Subcutaneous abdominal adipose tissue (tissue), 5 donors: ENCODE results near the gene CDC34.

Experiments
- H3K27ac ChIP-seq: one replicate; pipeline ENCODE4 v1.7.0; 2013; ENCODE audit warnings: low read depth, mild to moderate bottlenecking, inconsistent platforms, low read length, moderate library complexity
- H3K27me3 ChIP-seq, 5 donors: one replicate each; pipeline ENCODE4 v1.7.0; 2013; ENCODE audit warnings: low read length in 5 of 5, inconsistent platforms in 1 of 5; ENCODE audit not compliant: control insufficient read depth in 5 of 5, insufficient read depth in 4 of 5
- H3K36me3 ChIP-seq, 5 donors: one replicate each; pipeline ENCODE4 v1.7.0; 2013; ENCODE audit warnings: low read length in 5 of 5; ENCODE audit not compliant: control insufficient read depth in 5 of 5, insufficient read depth in 5 of 5
- H3K4me1 ChIP-seq, 5 donors: one replicate each; pipeline ENCODE4 v1.7.0; 2013; ENCODE audit warnings: low read length in 5 of 5, mild to moderate bottlenecking in 3 of 5, moderate library complexity in 1 of 5; ENCODE audit not compliant: control insufficient read depth in 5 of 5, insufficient read depth in 5 of 5
- H3K4me3 ChIP-seq, 5 donors: one replicate each; pipeline ENCODE4 v1.7.0; 2013; ENCODE audit warnings: low read length in 5 of 5, low read depth in 1 of 5
- H3K9ac ChIP-seq, 5 donors: one replicate each; pipeline ENCODE4 v1.7.0; 2013; ENCODE audit warnings: low read length in 5 of 5, mild to moderate bottlenecking in 4 of 5, moderate library complexity in 3 of 5
- H3K9me3 ChIP-seq, 5 donors: one replicate each; pipeline ENCODE4 v1.7.0; 2013; ENCODE audit warnings: low read length in 5 of 5; ENCODE audit not compliant: control insufficient read depth in 5 of 5
- donor health status: healthy.
- donor health status: healthy.
- donor health status: healthy.
- donor health status: healthy.
- donor health status: healthy.

CDC34 gene

DNA sequence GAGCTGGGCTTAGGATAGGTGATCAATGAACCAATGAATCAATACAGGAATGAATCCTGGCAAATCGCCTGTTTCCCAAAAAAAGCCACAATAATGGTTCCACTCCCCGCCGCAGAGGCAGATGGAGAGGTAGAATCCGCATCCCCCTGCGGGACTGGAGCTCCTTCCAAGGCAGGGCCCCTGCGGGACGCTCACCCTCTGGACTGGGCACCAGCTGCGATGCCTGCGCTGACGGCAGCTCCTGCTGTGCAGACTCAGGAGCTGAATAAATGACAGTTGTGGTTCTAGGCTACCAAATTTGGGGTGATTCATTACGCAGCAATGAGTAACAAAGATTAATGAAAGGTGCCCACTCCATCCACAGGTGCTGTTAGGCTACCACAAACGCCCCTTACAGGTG, 8.8 kb upstream of the CDC34 start:
- Histone ChIP-seq H3K4me1 (peaks cover 0 to 5% (median 3%) of the 10 kb centered on the region in 5 donors), H3K27ac (no peak overlapping the region), H3K36me3 (peaks cover 0 to 4% (median 0%) of the 10 kb centered on the region in 5 donors), H3K27me3 (peaks cover 0 to 8% (median 5%) of the 10 kb centered on the region in 5 donors), H3K4me3 (no peak overlapping the region), H3K9ac (no peak overlapping the region), H3K9me3 (no peaks in the 10 kb centered on the region)

DNA sequence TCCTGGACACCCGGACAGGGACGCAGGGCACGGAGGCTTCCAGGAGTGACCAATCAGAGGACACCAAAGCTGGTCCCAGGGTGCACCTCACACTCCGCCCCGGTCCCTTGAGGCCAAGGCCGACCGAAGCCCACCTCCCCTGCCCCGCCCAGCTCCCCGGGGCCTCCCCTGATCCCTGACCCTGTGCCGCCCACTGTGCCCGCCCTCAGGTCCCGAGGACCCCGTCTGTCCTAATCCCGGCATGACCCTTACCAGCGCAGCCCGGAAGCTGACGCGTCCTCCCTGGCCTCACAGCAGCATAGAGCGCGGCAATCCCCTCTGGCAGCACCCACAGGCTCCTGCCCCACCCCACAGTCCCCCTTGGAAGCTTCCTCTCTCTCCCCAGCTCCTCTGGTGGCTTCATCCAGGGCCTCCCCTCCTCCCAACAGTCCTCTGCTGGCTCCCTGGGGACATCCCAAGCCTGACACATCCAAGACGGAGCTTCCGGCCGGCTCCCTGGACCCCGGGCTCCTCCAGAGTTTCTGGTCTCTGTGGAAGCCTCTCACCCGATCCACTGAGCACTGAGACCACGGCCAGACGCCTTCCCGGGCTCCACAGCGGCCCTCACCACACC, 7.4 kb upstream of the CDC34 start:
- Histone ChIP-seq H3K4me3 (peak overlapping the region in 1 of 5 donors; percentile 22), H3K9ac (no peak overlapping the region), H3K36me3 (peaks cover 0 to 4% (median 0%) of the 10 kb centered on the region in 5 donors), H3K27ac (no peak overlapping the region), H3K4me1 (peaks cover 0 to 5% (median 3%) of the 10 kb centered on the region in 5 donors), H3K9me3 (no peaks in the 10 kb centered on the region), H3K27me3 (peaks cover 0 to 8% (median 5%) of the 10 kb centered on the region in 5 donors)

DNA sequence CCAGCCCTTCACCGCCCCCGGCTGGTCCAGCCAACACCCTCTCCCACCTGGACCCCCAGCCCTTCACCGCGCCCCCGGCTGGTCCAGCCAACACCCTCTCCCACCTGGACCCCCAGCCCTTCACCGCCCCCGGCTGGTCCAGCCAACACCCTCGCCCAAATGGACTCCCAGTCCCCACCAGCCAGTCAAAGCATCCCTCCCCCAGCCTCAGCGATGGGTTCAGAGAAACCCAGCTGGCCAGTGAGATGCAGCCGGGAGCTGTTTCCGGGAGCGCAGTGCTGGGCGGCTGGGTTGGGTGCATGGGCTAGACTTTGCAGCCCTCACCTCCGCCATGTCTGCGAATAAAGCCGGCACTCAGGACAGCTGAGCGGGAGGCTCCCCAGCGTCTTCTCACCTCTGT, 6.5 kb upstream of the CDC34 start:
- H3K9ac ChIP-seq: no peak overlapping the region
- no peak overlapping the region for H3K27ac ChIP-seq
- H3K36me3 ChIP-seq: peaks cover 0 to under 1% (median 0%) of the 10 kb centered on the region in 5 donors
- H3K4me1 ChIP-seq: peaks cover 0 to 5% (median 3%) of the 10 kb centered on the region in 5 donors
- H3K4me3 ChIP-seq: no peak overlapping the region
- H3K9me3 ChIP-seq: no peaks in the 10 kb centered on the region
- H3K27me3 ChIP-seq: peaks cover 0 to 8% (median 5%) of the 10 kb centered on the region in 5 donors

DNA sequence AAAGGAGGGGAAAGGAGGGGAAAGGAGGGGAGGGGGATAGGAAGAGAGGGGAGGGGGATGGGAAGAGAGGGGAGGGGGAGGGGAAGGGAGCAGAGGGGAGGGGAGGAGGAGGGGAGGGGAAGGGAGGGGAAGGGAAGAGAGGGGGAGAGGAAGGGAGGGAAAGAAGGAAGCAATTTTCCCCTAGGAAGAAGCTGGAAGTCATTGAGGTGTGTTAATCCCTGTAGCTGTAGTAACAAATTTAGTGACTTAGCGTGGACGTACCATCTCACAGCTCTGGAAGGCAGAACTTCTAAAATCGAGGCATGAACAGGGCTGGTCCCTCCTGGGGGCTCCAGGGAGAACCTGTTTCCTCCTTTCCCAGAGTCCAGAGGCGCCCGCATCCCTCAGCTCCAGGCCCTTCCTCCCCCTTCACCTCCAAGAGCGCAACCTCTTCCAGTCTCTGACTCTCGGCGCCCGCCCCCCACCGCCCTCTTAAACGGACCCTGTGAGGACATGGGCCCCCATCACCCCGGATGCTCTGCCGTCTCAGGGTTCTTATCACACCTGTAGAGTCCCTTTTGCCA, 5.6 kb upstream of the CDC34 start:
- Histone ChIP-seq H3K36me3 (no peaks in the 10 kb centered on the region), H3K4me3 (no peak overlapping the region), H3K27ac (no peak overlapping the region), H3K4me1 (peaks cover 0 to 12% (median 10%) of the 10 kb centered on the region in 5 donors), H3K9me3 (no peaks in the 10 kb centered on the region), H3K27me3 (peaks cover 0 to 8% (median 5%) of the 10 kb centered on the region in 5 donors), H3K9ac (no peak overlapping the region)

GRCh38 chr19:530134-531008, 1.2 kb upstream of the CDC34 start:
- Histone ChIP-seq H3K4me1 (peaks cover 8 to 42% (median 33%) of the 10 kb centered on the region in 5 donors), H3K9me3 (no peaks in the 10 kb centered on the region), H3K36me3 (peaks cover 0 to 6% (median 4%) of the 10 kb centered on the region in 5 donors), H3K9ac (peak overlapping the region in 4 of 5 donors; percentile 59 to 77 (median 74)), H3K4me3 (peak overlapping the region in 4 of 5 donors; percentile 76 to 88 (median 82)), H3K27ac (peak overlapping the region; percentile 76), H3K27me3 (peaks cover 0 to 8% (median 2%) of the 10 kb centered on the region in 5 donors)

DNA sequence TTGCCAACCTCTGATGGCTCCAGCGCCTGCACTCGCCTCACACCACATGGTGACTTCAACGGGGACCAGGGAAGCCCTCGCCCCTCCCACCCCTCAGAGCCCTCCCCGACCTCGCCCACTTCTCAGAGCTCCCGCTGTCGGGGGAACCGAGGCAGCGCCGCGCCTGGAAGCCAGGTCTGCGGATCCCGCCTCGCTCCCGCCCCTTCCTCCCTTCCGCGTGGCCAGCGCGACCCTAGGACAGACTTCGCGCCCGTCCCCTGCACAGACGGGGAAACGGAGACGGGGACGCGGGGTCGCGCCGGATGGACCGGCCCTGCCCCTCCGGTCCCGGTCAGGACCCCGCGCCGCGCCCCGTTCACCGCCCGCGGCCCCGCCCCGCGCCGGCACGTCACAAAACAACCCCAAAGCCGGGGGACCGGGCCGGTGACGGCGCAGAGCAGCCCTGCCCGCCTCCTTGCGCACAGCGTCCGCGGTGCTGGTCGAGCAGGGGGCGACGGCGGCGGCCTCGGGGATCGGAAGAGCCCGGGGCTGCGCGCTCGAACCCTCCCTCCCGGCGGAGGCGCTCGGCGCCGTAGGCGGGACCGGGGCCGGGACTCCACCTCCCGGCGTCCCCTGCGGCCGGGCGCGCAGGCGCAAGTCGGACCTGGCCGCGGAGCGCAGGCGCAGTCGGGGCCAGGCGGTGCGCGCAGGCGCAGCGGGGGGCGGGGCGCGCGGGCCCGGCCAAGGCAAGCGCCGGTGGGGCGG, 379 bp upstream of the CDC34 start:
- Histone ChIP-seq H3K9me3 (no peaks in the 10 kb centered on the region), H3K27ac (peak overlapping the region; percentile 76), H3K9ac (peak overlapping the region in 4 of 5 donors; percentile 59 to 77 (median 74)), H3K27me3 (peaks cover 0 to 6% (median 0%) of the 10 kb centered on the region in 5 donors), H3K4me3 (peak overlapping the region in 4 of 5 donors; percentile 76 to 88 (median 82)), H3K4me1 (peaks cover 8 to 45% (median 33%) of the 10 kb centered on the region in 5 donors), H3K36me3 (peaks cover 0 to 13% (median 12%) of the 10 kb centered on the region in 5 donors)

GRCh38 chr19:532561-533363, 1.2 kb downstream of the CDC34 start:
- Histone ChIP-seq H3K9me3 (no peaks in the 10 kb centered on the region), H3K4me1 (peaks cover 8 to 45% (median 33%) of the 10 kb centered on the region in 5 donors), H3K36me3 (peaks cover 0 to 25% (median 25%) of the 10 kb centered on the region in 5 donors), H3K27me3 (no peaks in the 10 kb centered on the region), H3K27ac (peak overlapping the region; percentile 88), H3K4me3 (peak overlapping the region; percentile 76 to 91 (median 79)), H3K9ac (peak overlapping the region; percentile 84 to 96 (median 88))

DNA sequence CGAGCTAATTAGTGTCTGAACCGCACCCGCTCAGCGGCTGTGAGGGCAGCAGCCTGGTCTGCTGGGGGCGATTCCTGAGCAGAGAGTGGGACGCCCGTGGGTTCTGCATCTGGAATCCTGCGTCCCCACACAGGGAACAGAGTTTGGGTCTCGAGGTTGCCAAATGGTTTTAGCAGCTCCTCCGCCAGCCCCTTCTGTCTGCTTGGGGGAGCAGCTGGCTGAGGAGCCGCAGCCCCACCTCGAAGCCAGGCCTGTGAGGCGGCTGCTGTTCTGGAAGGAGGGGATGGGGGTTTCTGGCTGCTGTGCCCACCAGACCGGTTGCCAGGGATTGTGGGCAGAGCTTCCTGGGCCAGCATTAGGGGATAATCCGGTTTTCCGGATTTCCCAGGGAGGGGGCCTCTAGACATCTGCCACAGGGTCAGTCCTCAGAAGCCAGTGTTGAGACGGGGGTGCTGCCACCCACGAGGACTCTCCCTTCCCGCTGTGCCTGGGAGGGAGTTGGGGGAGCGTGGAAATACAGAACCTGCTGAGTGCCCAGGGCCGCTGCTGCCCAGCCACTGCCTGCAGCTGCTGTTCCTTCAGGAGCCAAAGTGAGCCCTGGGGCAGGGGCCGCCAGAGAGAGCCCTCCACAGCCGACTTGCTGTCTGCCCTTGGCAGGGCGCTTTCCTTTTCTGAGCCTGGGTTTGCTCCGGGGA, 2.0 kb downstream of the CDC34 start:
- H3K4me3 ChIP-seq: peak overlapping the region; percentile 76 to 91 (median 79)
- H3K9ac ChIP-seq: peak overlapping the region; percentile 84 to 96 (median 88)
- H3K27me3 ChIP-seq: no peaks in the 10 kb centered on the region
- H3K36me3 ChIP-seq: peaks cover 0 to 33% (median 32%) of the 10 kb centered on the region in 5 donors
- H3K4me1 ChIP-seq: peaks cover 8 to 45% (median 33%) of the 10 kb centered on the region in 5 donors
- H3K9me3 ChIP-seq: no peaks in the 10 kb centered on the region
- H3K27ac ChIP-seq: peak overlapping the region; percentile 88
